Esophagus squamous epithelium (tissue), 4 donors: Measurements from ENCODE around the gene ZNF346.

Source experiments
- POLR2A ChIP-seq, 4 donors: fragments of 450-650 bp; IDR thresholded peaks; one replicate each; pipeline ENCODE4 v1.6.1; 2017; ENCODE audit warnings: antibody characterized with exemption in 4 of 4, mild to moderate bottlenecking in 4 of 4, moderate library complexity in 3 of 4
- TF ChIP-seq, protein P1 (sequence below), 6 experiments: fragments of 450-650 bp in 4 of 6; fragments of 200-600 bp in 2 of 6; sonication (generic) in 2 of 6; IDR thresholded peaks; one replicate each; pipeline ENCODE4 v1.5.1; 2016 to 2019; ENCODE audit warnings: antibody characterized with exemption in 6 of 6, mild to moderate bottlenecking in 4 of 6, moderate library complexity in 4 of 6

DNA sequence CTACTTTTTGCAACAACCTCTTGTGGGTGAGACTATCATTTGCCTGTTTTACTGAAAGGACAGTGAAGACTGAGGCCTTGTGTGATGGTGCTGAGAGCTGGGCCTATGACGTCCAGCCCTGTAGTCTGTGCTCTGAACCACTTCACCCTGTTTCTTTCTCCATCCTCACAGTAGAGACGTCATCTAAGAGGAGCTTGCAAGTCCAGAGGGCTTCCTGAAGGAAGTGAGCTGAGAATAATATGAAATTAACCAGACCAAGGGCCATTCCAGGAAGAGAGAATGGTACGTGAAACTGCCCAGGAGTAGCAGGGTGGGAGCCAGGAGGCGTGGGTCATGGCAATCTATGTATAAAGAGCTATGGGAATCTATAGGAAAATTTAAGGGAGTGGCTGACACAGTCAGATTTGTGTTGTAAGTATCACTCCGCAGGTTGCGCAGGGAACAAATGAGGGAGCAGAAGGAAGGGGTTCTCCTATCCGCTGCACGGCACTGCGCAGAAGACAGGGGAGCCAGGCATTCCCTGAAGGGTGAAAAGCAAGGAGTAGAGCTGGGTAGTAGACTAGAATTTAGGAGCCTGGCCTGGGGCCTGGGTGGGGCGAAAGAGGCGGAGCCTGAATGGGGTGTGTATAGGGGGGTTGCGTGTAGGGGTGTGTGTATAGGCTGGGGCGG, 63.6 kb downstream of the ZNF346 start:
- TF ChIP-seq, protein P1, sequence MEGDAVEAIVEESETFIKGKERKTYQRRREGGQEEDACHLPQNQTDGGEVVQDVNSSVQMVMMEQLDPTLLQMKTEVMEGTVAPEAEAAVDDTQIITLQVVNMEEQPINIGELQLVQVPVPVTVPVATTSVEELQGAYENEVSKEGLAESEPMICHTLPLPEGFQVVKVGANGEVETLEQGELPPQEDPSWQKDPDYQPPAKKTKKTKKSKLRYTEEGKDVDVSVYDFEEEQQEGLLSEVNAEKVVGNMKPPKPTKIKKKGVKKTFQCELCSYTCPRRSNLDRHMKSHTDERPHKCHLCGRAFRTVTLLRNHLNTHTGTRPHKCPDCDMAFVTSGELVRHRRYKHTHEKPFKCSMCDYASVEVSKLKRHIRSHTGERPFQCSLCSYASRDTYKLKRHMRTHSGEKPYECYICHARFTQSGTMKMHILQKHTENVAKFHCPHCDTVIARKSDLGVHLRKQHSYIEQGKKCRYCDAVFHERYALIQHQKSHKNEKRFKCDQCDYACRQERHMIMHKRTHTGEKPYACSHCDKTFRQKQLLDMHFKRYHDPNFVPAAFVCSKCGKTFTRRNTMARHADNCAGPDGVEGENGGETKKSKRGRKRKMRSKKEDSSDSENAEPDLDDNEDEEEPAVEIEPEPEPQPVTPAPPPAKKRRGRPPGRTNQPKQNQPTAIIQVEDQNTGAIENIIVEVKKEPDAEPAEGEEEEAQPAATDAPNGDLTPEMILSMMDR (IDR thresholded peaks at IDR 0.05) = no peak
- TF ChIP-seq POLR2A (IDR thresholded peaks at IDR 0.05) = no peak
